Spleen (tissue), 7 donors: ENCODE results near the gene RHOBTB1.

Experiments
- POLR2A ChIP-seq, 3 donors: fragments of 450-650 bp; IDR thresholded peaks; one replicate each; pipeline ENCODE4 v1.5.1; 2017; ENCODE audit warnings: antibody characterized with exemption in 3 of 3, mild to moderate bottlenecking in 1 of 3
- POLR2AphosphoS5 ChIP-seq, 3 donors: sonication (generic); formaldehyde crosslinking; IDR thresholded peaks; one replicate each; pipeline ENCODE4 v1.5.1; 2017; ENCODE audit warnings: antibody characterized with exemption in 3 of 3
- TF ChIP-seq, protein P1 (sequence below), 11 experiments: fragments of 200-600 bp in 7 of 11; fragments of 450-650 bp in 4 of 11; sonication (generic) in 4 of 11; IDR thresholded peaks in 8 of 11; conservative IDR thresholded peaks in 3 of 11; 1 replicate in 7 of 11; 2 replicates in 4 of 11; pipeline versions ENCODE4 v1.4.0 to v1.8.0; 2016 to 2021; ENCODE audit warnings: antibody characterized with exemption in 11 of 11, inconsistent platforms in 4 of 11, mild to moderate bottlenecking in 1 of 11
- donor health status: DM: no; HTN: no; CAD: no; lungs with moderate emphysema.
- donor health status: DM: no; HTN: no; CAD: no.
- donor health status: DM: no; HTN: no; CAD: no.

DNA sequence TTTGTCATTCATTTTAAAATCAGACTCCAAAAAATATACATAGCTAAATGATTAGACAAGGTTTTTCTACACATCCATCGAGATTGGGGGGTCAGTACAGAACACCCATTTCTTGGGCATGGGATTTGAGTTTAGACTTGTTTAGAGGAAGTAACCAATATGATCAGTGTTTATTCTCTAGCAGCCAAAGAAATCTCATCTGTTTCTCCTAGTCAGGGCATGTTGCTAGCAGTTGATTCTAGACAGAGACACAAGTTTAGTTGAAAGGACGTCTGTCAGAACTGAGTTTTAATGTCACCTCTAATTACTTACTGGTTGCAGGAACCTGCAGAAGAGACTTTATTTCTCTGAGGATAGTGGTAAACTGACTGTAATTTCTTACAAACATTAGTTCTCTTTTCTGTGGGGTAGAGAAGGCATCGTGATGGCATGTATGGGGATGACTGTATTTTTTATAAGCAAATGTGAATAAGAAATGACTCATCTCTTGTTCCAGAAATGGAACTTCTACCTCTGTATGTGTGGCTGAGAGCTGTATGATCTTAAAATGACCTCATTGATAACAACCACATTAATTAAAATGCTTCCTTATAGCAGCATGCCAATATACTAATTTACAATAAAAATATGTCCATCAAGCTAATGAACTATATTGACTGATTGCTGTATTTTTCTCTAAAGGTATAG lies 30.6 kb upstream of the RHOBTB1 start:
- TF ChIP-seq, protein P1, sequence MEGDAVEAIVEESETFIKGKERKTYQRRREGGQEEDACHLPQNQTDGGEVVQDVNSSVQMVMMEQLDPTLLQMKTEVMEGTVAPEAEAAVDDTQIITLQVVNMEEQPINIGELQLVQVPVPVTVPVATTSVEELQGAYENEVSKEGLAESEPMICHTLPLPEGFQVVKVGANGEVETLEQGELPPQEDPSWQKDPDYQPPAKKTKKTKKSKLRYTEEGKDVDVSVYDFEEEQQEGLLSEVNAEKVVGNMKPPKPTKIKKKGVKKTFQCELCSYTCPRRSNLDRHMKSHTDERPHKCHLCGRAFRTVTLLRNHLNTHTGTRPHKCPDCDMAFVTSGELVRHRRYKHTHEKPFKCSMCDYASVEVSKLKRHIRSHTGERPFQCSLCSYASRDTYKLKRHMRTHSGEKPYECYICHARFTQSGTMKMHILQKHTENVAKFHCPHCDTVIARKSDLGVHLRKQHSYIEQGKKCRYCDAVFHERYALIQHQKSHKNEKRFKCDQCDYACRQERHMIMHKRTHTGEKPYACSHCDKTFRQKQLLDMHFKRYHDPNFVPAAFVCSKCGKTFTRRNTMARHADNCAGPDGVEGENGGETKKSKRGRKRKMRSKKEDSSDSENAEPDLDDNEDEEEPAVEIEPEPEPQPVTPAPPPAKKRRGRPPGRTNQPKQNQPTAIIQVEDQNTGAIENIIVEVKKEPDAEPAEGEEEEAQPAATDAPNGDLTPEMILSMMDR (IDR thresholded peaks at IDR 0.05 in 8 of 11, conservative IDR thresholded peaks at IDR 0.05 in 3 of 11) = no peak
- TF ChIP-seq POLR2AphosphoS5 (IDR thresholded peaks at IDR 0.05) (no peak), POLR2A (IDR thresholded peaks at IDR 0.05) (no peak)
